KG1 (cell line): Measurements from ENCODE around the gene DUS1L.

Source experiments
- DNase-seq: peaks from one replicate; lab custom pipeline; 2025; lab: John Stamatoyannopoulos, UW

Gene DUS1L

GRCh38 chr17:82087961-82088837 is 22.6 kb upstream of the DUS1L start:
- DNase-seq = no peak

DNA sequence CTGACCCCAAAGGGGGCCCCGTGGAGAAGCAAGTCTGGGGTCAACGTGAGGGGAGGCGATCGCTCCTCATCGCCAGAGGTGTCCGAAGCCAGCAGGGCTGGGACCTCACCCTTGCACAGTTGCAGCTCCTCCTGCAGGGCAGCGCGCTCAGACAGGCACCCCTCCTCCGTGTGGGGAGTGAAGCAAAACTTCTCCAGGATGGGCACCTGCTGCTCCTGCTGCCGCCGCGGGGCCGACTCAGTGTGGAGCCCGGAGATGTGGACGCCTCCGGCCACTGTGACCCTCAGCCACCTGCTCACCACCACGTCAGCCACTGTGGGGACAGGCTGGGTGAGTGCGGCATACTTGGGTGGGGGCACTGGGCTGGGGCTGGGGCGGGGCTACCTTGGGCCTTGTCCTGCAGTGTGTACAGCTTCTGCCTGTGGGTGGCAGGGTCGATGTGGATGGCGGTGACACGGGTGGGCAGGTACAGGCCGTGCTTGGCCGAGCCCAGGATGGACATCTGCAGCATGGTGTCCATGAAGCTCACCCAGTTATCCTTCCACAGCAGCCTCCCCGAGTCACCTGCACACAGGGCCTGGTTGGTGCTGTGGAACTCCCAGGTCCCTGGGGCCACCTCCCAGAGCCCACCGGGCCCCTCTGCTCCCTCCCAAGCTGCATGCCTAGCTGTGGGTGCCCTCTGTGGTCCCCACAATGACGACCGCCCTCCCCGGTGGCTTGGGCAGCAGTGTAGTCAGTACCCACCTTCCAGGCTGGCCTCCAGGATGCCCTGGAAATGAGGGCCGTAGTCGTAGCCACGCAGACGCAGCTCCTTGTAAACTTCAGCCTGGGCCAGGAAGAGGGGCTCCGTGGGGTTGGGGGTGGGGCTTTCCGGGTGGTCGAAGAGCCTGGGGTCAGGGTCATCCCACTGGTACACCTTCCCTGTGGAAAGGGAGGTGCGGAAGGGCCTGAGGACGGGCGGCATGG is 21.6 kb upstream of the DUS1L start:
- no peak for DNase-seq

- DNase-seq = no peak
These were observed 20.5 kb upstream of the DUS1L start for GRCh38 chr17:82085931-82086764.

GRCh38 chr17:82085031-82085861 is 19.6 kb upstream of the DUS1L start:
- no peak for DNase-seq

- no peak for DNase-seq
These were observed 18.9 kb upstream of the DUS1L start for GRCh38 chr17:82084373-82085030.

GRCh38 chr17:82083533-82084359 is 18.1 kb upstream of the DUS1L start:
- no peak for DNase-seq

DNA sequence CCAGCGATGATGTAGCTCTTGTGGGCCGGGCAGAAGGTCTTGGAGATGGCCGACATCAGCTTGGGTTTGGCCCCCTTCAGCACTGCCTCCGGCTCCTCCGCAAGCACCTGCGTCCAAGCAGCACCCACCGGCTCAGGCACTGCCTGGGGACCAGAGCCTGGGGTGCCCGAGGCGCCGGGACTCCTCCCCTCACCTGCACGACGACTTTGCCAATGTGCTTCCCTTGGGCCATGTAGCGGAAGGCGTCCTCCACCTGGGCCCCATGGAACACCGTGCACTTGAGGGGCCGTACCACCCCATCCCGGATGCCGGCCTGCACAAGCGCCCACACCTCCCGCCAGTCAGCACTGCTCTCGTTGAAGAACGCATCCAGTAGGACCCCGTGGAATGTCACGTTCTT is 17.4 kb upstream of the DUS1L start:
- DNase-seq = no peak

DNA sequence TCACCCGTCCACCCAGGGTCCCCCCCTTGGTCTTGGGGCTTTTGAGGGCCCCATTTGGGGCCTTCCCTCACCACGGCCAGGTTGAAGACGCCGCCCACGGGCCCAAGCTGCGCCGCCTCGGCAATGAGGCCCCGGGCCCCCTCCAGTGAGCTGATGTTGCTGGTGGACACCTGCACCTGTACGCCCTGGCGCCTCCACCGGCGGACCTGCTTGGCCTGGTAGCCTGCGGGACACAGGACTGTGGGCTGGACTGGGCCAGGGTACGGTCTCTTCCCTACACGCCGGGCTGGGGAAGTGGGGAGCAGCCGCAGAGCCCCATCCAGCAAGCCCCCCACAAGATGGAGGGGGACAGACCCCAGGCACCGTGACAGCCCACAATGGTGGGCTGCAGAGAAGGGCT is 16.9 kb upstream of the DUS1L start:
- DNase-seq = no peak

- DNase-seq = no peak
These were observed 16.4 kb upstream of the DUS1L start for GRCh38 chr17:82081966-82082365.

- no peak for DNase-seq
These were observed 15.9 kb upstream of the DUS1L start for GRCh38 chr17:82081546-82081945.

DNA sequence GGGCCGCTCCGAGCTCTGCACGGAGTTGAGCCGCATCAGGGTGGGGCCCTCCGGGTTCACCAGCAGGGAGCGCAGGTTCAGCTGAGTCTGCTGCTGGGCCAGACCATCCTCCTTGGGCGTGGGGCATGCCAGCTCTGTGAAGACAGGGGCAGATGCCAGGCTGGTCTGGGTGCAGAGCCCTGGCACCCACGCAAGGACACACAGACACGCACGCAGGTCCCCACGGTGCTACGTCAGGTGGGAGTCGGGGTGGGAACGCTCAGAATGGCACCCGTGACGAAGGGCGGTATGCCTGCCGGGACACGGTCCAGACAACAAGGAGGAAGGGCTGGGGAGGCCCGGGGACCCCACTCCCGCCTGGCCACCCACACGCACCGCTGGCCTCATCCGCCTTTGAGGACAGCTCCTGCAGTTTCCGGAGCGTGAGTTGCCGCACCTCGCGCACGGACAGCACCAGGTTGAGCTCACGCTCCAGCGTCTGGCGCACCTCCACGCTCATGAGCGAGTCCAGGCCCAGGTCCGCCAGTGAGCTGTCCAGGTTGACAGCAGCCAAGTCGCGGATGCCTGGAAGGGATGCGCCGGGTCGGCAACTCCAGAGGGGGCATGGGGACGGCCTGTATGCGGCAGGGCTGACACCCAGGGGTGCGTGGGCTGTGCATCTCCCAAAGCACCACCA is 15.3 kb upstream of the DUS1L start:
- no peak for DNase-seq

DNA sequence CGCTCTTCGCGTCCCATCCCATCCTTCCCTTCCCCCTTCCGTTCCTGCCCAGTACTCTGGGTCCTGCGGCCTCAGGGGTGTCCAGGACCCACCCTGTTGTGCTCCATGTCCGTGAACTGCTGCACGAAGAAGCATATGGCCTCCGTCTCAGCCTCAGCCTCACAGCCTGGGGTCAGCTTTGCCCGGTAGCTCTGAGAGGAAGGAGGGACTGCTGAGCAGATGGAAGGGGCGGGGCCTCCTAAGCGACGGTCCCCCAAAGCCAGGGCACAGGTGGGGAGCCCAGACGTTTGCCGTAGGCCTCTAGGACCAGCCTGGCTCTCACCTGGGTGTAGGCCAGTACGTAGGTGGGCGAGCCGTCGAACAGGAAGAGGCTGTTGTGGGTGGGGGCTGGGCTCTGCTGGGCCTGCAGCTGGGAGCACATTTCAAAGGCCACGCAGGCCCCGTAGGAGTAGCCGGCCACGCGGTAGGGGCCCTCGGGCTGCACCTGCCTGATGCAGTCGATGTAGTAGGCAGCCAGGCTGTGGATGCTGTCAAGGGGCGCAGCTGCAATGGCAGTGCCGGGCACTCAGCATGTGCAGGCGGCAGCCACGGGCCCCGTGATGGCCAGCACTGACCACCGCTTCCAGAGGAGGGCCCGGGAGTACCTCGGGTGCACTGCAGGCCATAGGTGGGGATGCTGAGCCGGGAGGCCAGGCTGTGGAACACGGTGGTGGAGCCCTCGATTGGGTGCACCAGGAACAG is 14.6 kb upstream of the DUS1L start:
- DNase-seq = no peak

GRCh38 chr17:82079001-82079677 is 13.5 kb upstream of the DUS1L start:
- no peak for DNase-seq

DNA sequence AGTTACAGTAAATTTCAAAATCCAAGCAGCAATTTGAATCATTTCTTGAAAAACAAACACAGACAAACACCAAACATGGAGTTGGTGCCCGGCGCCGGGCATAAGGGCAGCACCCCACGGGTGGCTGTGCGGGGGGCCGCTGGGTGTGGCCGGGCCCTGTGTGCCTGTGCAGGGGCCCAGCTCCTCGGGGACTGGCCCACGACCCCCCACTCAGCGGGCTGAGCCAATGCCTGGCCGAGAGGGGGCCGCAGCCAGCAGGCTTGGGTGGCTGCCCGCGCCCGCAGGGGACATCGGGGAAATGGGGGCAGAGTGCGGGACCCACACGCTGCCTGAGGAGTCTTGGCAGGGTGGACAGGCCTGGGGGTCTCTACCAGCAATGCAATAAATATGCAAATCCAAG is 12.8 kb upstream of the DUS1L start:
- no peak for DNase-seq

DNA sequence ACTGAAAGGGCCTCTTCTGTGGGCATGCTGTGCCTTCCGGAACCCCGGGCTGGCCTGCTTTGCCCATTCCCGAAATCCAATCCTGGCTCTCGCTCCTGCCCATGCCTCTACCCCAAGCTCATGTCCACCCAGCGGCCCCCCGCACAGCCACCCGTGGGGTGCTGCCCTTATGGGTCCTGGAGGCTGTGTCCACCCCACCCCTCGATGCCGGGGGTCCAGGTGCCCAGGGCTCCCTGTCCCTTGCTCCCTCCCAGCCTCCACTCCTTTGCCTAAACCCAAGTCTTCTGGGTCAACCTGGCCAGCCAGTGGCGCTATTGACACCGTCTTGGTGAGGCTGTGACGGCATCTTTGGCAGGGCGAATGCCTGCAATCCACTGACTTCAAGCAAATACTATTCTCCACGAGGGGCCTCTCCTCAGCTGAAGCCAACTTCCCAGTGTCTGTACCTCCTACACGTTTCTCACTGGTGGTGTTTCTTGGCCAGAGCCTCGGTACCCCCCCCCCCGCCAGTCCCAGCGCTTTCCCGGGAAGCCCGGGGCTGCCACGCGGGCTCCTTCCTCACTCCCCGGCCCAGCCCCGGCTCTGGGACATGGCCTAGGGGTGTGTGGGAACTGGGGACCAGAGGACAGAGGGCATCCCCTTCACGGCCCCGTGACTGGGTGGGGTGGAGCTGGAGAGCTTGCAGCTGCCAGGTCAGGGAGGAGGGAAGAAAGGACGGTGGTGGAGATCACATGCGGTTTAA is 12.2 kb upstream of the DUS1L start:
- no peak for DNase-seq

GRCh38 chr17:82076785-82077591 is 11.4 kb upstream of the DUS1L start:
- no peak for DNase-seq
